HepG2 (cell line): Measurements from ENCODE around the gene NUP93. TPM values are rescaled to one million over a fixed set of nuclear protein-coding genes. Genes with fewer than 3 reads are reported as not detected.

Experiments used
- CREBL2 ChIP-seq: sonication (generic); formaldehyde crosslinking; IDR thresholded peaks from 2 replicates; pipeline ENCODE4 v1.8.1; 2023; ENCODE audit warnings: missing genetic modification reagents, mild to moderate bottlenecking, borderline replicate concordance
- FLYWCH1 ChIP-seq: sonication (generic); formaldehyde crosslinking; IDR thresholded peaks from 2 replicates; pipeline ENCODE4 v1.8.1; 2023; ENCODE audit warnings: mild to moderate bottlenecking, missing genetic modification reagents
- HNRNPH1 ChIP-seq: fragments of 200-400 bp; formaldehyde crosslinking; optimal IDR thresholded peaks from 2 replicates; pipeline ENCODE3; 2017; ENCODE audit warnings: mild to moderate bottlenecking, low read depth, low read length
- KDM6A ChIP-seq: IDR thresholded peaks from 2 replicates; pipeline ENCODE4 v1.6.1; 2016; ENCODE audit warnings: low read depth
- KLF15 ChIP-seq: sonication (generic); formaldehyde crosslinking; IDR thresholded peaks from 2 replicates; pipeline ENCODE4 v1.8.1; 2023; ENCODE audit warnings: borderline replicate concordance, mild to moderate bottlenecking, inconsistent platforms, missing genetic modification reagents, mixed read lengths
- MYC ChIP-seq: sonication (generic); formaldehyde crosslinking; IDR thresholded peaks from 2 replicates; pipeline ENCODE4 v1.9.0; 2021; ENCODE audit warnings: missing genetic modification reagents, borderline replicate concordance
- NFYC ChIP-seq: IDR thresholded peaks from 2 replicates; pipeline ENCODE4 v1.6.1; 2016; ENCODE audit warnings: missing genetic modification reagents, missing compliant biosample characterization
- NR2F1 ChIP-seq, 2 experiments: fragments of 450-650 bp in 1 of 2; formaldehyde crosslinking in 1 of 2; IDR thresholded peaks; 2 replicates each; pipeline versions ENCODE4 v1.5.0 to v1.6.1; 2016 to 2020; ENCODE audit warnings: mild to moderate bottlenecking in 1 of 2, missing compliant biosample characterization in 1 of 2, missing genetic modification reagents in 1 of 2, moderate library complexity in 1 of 2
- NR2F6 ChIP-seq, 2 experiments: IDR thresholded peaks; 2 replicates each; pipeline ENCODE4 v1.6.1; 2016; ENCODE audit warnings: antibody characterized with exemption in 1 of 2, mild to moderate bottlenecking in 1 of 2
- REXO4 ChIP-seq: sonication (generic); formaldehyde crosslinking; IDR thresholded peaks from 2 replicates; pipeline ENCODE4 v1.8.0; 2022; ENCODE audit warnings: missing genetic modification reagents, mild to moderate bottlenecking, borderline replicate concordance
- SATB2 ChIP-seq: sonication (generic); formaldehyde crosslinking; IDR thresholded peaks from 2 replicates; pipeline ENCODE4 v1.5.0; 2020; ENCODE audit warnings: missing genetic modification reagents
- THAP8 ChIP-seq: sonication (generic); formaldehyde crosslinking; IDR thresholded peaks from 2 replicates; pipeline ENCODE4 v1.5.1; 2020; ENCODE audit warnings: missing genetic modification reagents, mild to moderate bottlenecking, borderline replicate concordance
- ZKSCAN1 ChIP-seq: fragments of 150-350 bp; IDR thresholded peaks from 2 replicates; pipeline ENCODE4 v1.6.1; 2014; ENCODE audit warnings: low read length
- ZNF12 ChIP-seq: sonication (generic); formaldehyde crosslinking; IDR thresholded peaks from 2 replicates; pipeline ENCODE4 v1.5.0; 2020; ENCODE audit warnings: missing genetic modification reagents
- ZNF446 ChIP-seq: sonication (generic); formaldehyde crosslinking; IDR thresholded peaks from 2 replicates; pipeline ENCODE4 v1.5.0; 2020; ENCODE audit warnings: mild to moderate bottlenecking, missing genetic modification reagents
- ZNF644 ChIP-seq: IDR thresholded peaks from 2 replicates; pipeline ENCODE4 v1.6.1; 2016; ENCODE audit warnings: low read depth
- ZNF713 ChIP-seq: sonication (generic); formaldehyde crosslinking; IDR thresholded peaks from 2 replicates; pipeline ENCODE4 v1.4.0; 2020; ENCODE audit warnings: mild to moderate bottlenecking, missing genetic modification reagents
- ZNF747 ChIP-seq: sonication (generic); formaldehyde crosslinking; IDR thresholded peaks from 2 replicates; pipeline ENCODE4 v1.8.1; 2023; ENCODE audit warnings: missing genetic modification reagents, mild to moderate bottlenecking, borderline replicate concordance
- polyA plus RNA-seq, 8 experiments: library from polyadenylated mRNA; depleted of rRNA in 3 of 8; stranded (reverse) in 7 of 8; unstranded in 1 of 8; fragments of >200 nt; fragmentation: Illumina TruSeq in 4 of 8; extraction: Trizol in 4 of 8; gene quantifications; 2 replicates each; pipeline versions ENCODE4 v1.2.1 to v1.2.3, GENCODE V29; 2011 to 2016; ENCODE audit warnings: low read depth in 4 of 8, missing spikeins in 1 of 8, mixed read lengths in 1 of 8; ENCODE audit not compliant: insufficient read depth in 1 of 8
- total RNA-seq, 5 experiments: library from RNA; depleted of rRNA; stranded (reverse); fragments of >200 nt; fragmentation: Illumina TruSeq; extraction: Trizol; gene quantifications; 2 replicates each; pipeline ENCODE4 v1.2.3, GENCODE V29; 2016; ENCODE audit warnings: low read depth in 1 of 5
- TF ChIP-seq, protein P1 (sequence below): sonication (generic); formaldehyde crosslinking; IDR thresholded peaks from 2 replicates; pipeline ENCODE4 v1.9.0; 2022; ENCODE audit warnings: low read depth, missing genetic modification reagents
- TF ChIP-seq, protein P2 (sequence below): sonication (generic); formaldehyde crosslinking; IDR thresholded peaks from 2 replicates; pipeline ENCODE4 v1.5.0; 2020; ENCODE audit warnings: missing genetic modification reagents, mild to moderate bottlenecking, borderline replicate concordance
- TF ChIP-seq, protein P3 (sequence below): sonication (generic); formaldehyde crosslinking; IDR thresholded peaks from 2 replicates; pipeline ENCODE4 v1.8.0; 2022; ENCODE audit warnings: mild to moderate bottlenecking, missing genetic modification reagents, moderate library complexity
- TF ChIP-seq, protein P4 (sequence below): sonication (generic); formaldehyde crosslinking; IDR thresholded peaks from 2 replicates; pipeline ENCODE4 v1.4.0; 2020; ENCODE audit warnings: missing genetic modification reagents, borderline replicate concordance
- TF ChIP-seq, protein P5 (sequence below): IDR thresholded peaks from 2 replicates; pipeline ENCODE4 v1.6.1; 2016; ENCODE audit warnings: missing compliant biosample characterization, missing genetic modification reagents, borderline replicate concordance

NUP93 gene
- total and polyA plus RNA-seq, 2 of the 13 experiments (the other 11 are each of a cell fraction or from before 2014, with no cell fraction given), result 58.5 to 140 TPM

DNA sequence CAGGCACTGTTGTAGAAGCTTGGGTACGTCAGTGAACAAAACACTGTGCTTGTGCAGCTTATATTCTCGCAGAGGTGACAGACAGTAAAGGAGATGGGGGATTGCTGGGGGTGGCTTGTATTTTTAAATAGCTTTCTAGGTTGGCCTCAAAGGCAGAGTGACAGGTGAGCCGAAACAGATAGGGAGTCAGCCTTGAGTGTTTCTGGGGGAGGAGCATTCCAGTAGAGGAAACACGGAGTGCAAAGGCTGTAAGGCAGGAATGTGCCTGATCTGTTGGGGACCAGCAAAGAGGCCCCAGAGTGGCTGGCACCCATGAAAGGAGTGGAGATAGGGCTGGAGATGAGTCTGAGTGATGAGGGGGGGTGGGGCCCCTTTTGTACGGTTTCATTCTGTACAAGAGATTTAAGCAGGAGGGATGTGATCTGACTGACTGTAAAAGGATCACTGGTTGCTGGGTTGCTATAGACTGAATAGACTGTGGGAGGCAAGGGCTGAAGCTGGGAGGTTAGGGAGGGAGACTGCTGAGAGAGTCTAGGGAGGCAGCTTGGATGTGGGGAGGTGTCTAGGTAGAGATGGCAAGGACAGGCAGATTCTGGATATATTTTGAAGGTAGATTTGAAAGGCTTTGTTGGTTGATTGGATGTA is 15.2 kb downstream of the NUP93 start (continued):
- TF ChIP-seq CREBL2 (no peak), NR2F6 (IDR thresholded peaks at IDR 0.05) (no peak), NR2F6 (CRISPR knock-in tag; IDR thresholded peaks at IDR 0.05) (no peak), ZNF644 (CRISPR knock-in tag) (peak; percentile 49; the same call in 1 of the 2 replicates), THAP8 (CRISPR knock-in tag) (no peak), NFYC (CRISPR knock-in tag) (no peak), MYC (CRISPR knock-in tag) (no peak), SATB2 (no peak), KLF15 (CRISPR knock-in tag) (no peak), KDM6A (CRISPR knock-in tag) (0 out of 2 replicates have a peak, but pooled peaks have one; percentile 23), HNRNPH1 (no peak), NR2F1 (CRISPR knock-in tag; IDR thresholded peaks at IDR 0.05) (no peak), ZNF747 (CRISPR knock-in tag) (no peak), ZNF713 (CRISPR knock-in tag) (no peak), ZNF12 (CRISPR knock-in tag) (no peak), REXO4 (CRISPR knock-in tag) (no peak), ZKSCAN1 (no peak), FLYWCH1 (CRISPR knock-in tag) (no peak), ZNF446 (CRISPR knock-in tag) (no peak)
- TF ChIP-seq, protein P1, sequence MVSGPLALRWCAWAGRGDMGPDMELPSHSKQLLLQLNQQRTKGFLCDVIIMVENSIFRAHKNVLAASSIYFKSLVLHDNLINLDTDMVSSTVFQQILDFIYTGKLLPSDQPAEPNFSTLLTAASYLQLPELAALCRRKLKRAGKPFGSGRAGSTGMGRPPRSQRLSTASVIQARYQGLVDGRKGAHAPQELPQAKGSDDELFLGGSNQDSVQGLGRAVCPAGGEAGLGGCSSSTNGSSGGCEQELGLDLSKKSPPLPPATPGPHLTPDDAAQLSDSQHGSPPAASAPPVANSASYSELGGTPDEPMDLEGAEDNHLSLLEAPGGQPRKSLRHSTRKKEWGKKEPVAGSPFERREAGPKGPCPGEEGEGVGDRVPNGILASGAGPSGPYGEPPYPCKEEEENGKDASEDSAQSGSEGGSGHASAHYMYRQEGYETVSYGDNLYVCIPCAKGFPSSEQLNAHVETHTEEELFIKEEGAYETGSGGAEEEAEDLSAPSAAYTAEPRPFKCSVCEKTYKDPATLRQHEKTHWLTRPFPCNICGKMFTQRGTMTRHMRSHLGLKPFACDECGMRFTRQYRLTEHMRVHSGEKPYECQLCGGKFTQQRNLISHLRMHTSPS (CRISPR knock-in tag), result no peak
- TF ChIP-seq, protein P2, sequence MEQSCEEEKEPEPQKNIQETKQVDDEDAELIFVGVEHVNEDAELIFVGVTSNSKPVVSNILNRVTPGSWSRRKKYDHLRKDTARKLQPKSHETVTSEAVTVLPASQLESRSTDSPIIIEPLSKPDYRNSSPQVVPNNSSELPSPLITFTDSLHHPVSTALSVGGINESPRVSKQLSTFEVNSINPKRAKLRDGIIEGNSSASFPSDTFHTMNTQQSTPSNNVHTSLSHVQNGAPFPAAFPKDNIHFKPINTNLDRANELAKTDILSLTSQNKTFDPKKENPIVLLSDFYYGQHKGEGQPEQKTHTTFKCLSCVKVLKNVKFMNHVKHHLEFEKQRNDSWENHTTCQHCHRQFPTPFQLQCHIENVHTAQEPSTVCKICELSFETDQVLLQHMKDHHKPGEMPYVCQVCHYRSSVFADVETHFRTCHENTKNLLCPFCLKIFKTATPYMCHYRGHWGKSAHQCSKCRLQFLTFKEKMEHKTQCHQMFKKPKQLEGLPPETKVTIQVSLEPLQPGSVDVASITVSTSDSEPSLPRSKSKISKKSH (CRISPR knock-in tag), result no peak
- TF ChIP-seq, protein P3, sequence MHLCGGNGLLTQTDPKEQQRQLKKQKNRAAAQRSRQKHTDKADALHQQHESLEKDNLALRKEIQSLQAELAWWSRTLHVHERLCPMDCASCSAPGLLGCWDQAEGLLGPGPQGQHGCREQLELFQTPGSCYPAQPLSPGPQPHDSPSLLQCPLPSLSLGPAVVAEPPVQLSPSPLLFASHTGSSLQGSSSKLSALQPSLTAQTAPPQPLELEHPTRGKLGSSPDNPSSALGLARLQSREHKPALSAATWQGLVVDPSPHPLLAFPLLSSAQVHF (CRISPR knock-in tag), result no peak
- TF ChIP-seq, protein P4, sequence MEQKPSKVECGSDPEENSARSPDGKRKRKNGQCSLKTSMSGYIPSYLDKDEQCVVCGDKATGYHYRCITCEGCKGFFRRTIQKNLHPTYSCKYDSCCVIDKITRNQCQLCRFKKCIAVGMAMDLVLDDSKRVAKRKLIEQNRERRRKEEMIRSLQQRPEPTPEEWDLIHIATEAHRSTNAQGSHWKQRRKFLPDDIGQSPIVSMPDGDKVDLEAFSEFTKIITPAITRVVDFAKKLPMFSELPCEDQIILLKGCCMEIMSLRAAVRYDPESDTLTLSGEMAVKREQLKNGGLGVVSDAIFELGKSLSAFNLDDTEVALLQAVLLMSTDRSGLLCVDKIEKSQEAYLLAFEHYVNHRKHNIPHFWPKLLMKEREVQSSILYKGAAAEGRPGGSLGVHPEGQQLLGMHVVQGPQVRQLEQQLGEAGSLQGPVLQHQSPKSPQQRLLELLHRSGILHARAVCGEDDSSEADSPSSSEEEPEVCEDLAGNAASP (CRISPR knock-in tag), result no peak
- TF ChIP-seq, protein P5, sequence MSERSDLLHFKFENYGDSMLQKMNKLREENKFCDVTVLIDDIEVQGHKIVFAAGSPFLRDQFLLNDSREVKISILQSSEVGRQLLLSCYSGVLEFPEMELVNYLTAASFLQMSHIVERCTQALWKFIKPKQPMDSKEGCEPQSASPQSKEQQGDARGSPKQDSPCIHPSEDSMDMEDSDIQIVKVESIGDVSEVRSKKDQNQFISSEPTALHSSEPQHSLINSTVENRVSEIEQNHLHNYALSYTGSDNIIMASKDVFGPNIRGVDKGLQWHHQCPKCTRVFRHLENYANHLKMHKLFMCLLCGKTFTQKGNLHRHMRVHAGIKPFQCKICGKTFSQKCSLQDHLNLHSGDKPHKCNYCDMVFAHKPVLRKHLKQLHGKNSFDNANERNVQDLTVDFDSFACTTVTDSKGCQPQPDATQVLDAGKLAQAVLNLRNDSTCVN (CRISPR knock-in tag), result no peak
